Tongue (tissue), 2 donors: ENCODE measurements around the gene PRIMA1. TPM values are rescaled to one million over a fixed set of nuclear protein-coding genes. Genes with fewer than 3 reads are reported as not detected.

ENCODE experiments used
- DNase-seq: peaks from one replicate; pipeline ENCODE4 v3.0.0-alpha.2; 2015
- total RNA-seq: library from RNA; depleted of rRNA; stranded (reverse); fragments of >200 nt; gene quantifications from one replicate; pipeline ENCODE4 v1.2.3, GENCODE V29; 2014

The PRIMA1 gene
- total RNA-seq, 1 donor from 2014 or later = 2.4 TPM

GRCh38 chr14:93674343-93674742 is 113.9 kb downstream of the PRIMA1 start:
- DNase-seq = no peak

GRCh38 chr14:93669632-93670031 is 118.7 kb downstream of the PRIMA1 start:
- DNase-seq = no peak

Other genes starting within 250 kb of the PRIMA1 start
- 0.31 TPM for gene FAM181A, start 138.9 kb upstream of the PRIMA1 start, total RNA-seq
- 69.5 TPM for gene ASB2, start 188.1 kb upstream of the PRIMA1 start, total RNA-seq
- gene CCDC197, start 208.8 kb upstream of the PRIMA1 start, total RNA-seq = not detected
- 0.41 TPM for gene OTUB2, start 237.9 kb upstream of the PRIMA1 start, total RNA-seq